ENCODE measurements around the gene DGKQ. TPM values are rescaled to one million over a fixed set of nuclear protein-coding genes. Genes with fewer than 3 reads are reported as not detected.

DGKQ gene
- polyA plus RNA-seq, 1 of the 3 experiments (the other 2 are of a cell fraction) = 10.9 TPM

GRCh38 chr4:1022051-1022738, 48.8 kb upstream of the DGKQ start:
- H3K4me1 ChIP-seq (ENCODE audit: control insufficient read depth in 1 of 2, insufficient read depth in 2 of 2, low read depth in 1 of 2, low read length in 1 of 2) = no peaks in the 10 kb centered on the region; a peak in 1 of 4 replicates
- no peaks in the 10 kb centered on the region for H3K79me2 ChIP-seq (ENCODE audit: insufficient read depth)
- H3K4me3 ChIP-seq (ENCODE audit: low read depth in 2 of 2, low read length in 1 of 2) = no peak overlapping the region
- DNase-seq = no peak
- peaks cover 13% of the 10 kb centered on the region; the same call in 1 of the 2 replicates for H4K20me1 ChIP-seq (ENCODE audit: insufficient read depth)
- H3K9me2 ChIP-seq = no peaks in the 10 kb centered on the region
- no peaks in the 10 kb centered on the region for H3K27me3 ChIP-seq (ENCODE audit: insufficient read depth)
- no peak overlapping the region for H3K4me2 ChIP-seq
- TF ChIP-seq USF1 (IDR thresholded peaks at IDR 0.05; ENCODE audit: borderline replicate concordance, low read depth) (no peak), RAD21 (IDR thresholded peaks at IDR 0.05; ENCODE audit: low read length) (no peak), EZH2phosphoT487 (IDR thresholded peaks at IDR 0.05; ENCODE audit: borderline replicate concordance, low read depth) (no peak), RXRA (IDR thresholded peaks at IDR 0.05; ENCODE audit: borderline replicate concordance, low read depth) (no peak), NRF1 (IDR thresholded peaks at IDR 0.05; ENCODE audit: low read depth, low read length) (no peak), ELF1 (IDR thresholded peaks at IDR 0.05) (no peak), EP300 (IDR thresholded peaks at IDR 0.05; ENCODE audit: borderline replicate concordance in 1 of 2, low read depth in 1 of 2, low read length in 1 of 2) (no peak), TAF1 (IDR thresholded peaks at IDR 0.05; ENCODE audit: borderline replicate concordance, low read depth, low read length) (no peak), ZBTB33 (IDR thresholded peaks at IDR 0.05; ENCODE audit: borderline replicate concordance, low read depth) (no peak), IRF3 (IDR thresholded peaks at IDR 0.05; ENCODE audit: low read depth, low read length) (no peak), MAX (IDR thresholded peaks at IDR 0.05; ENCODE audit: low read depth) (no peak), REST (IDR thresholded peaks at IDR 0.05; ENCODE audit: low read depth, low read length) (no peak), RCOR1 (IDR thresholded peaks at IDR 0.05; ENCODE audit: low read length) (no peak), NFIC (IDR thresholded peaks at IDR 0.05; ENCODE audit: borderline replicate concordance) (no peak), FOXM1 (IDR thresholded peaks at IDR 0.05; ENCODE audit: low read depth) (no peak), GABPA (IDR thresholded peaks at IDR 0.05; ENCODE audit: low read depth) (no peak), TCF12 (IDR thresholded peaks at IDR 0.05) (no peak), RFX5 (IDR thresholded peaks at IDR 0.05; ENCODE audit: low read length) (no peak), CHD2 (IDR thresholded peaks at IDR 0.05; ENCODE audit: low read length, partially characterized antibody) (no peak), PBX3 (IDR thresholded peaks at IDR 0.05) (no peak)
- 91% methylated on average over 32 of the region's 46 CpGs for WGBS (ENCODE audit: low lambda C conversion rate)
- POLR2A ChIA-PET = no interaction called here
- no peak overlapping the region for H2AFZ ChIP-seq (ENCODE audit: low read depth)
- H3F3A ChIP-seq (replicated peaks; ENCODE audit: insufficient read depth) = peaks cover 8% of the 10 kb centered on the region
- CTCF ChIA-PET = interaction anchor here (1.0 kb wide), 1 partner anchor 12 kb away, joined by 3 read pairs; no protein-coding TSS in a partner anchor
- no peaks in the 10 kb centered on the region for H3K9me3 ChIP-seq
- H3K36me3 ChIP-seq (replicated peaks in 1 of 2; ENCODE audit: control insufficient read depth in 1 of 2, insufficient read depth in 2 of 2, low read length in 1 of 2) = peaks cover 0 to 4% of the 10 kb centered on the region in 2 experiments
- H3K9ac ChIP-seq = no peak overlapping the region
- no peak overlapping the region for H3K27ac ChIP-seq (ENCODE audit: low read depth in 2 of 2, low read length in 1 of 2)
